Measurements from ENCODE around the gene KRTAP25-1. TPM values are rescaled to one million over a fixed set of nuclear protein-coding genes. Genes with fewer than 3 reads are reported as not detected.
A peak's percentile ranks its signal among the peaks of the same experiment; 100 is the strongest.

KRTAP25-1 gene, protein sequence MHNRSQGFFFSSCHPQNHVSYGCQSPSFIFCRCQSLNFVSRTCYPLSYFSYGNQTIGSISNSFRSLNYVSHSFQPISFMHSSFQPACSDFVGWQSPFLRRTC
- not detected for polyA plus RNA-seq (2013, experiment 1 of 2)
- not detected for polyA plus RNA-seq (2013, experiment 2 of 2)

DNA sequence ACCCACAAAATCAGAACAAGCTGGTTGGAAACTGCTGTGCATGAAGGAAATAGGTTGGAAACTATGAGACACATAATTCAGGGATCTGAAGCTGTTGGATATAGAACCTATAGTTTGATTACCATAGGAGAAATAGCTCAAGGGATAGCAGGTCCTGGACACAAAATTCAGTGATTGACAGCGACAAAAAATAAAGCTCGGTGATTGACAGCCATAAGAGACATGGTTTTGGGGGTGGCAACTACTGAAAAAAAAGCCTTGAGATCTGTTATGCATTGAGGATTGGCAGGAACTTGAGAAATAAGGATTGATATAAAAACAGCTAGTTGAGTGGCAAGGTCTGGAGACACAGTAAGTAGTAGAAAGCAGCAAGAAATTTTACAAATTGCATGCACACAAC lies at the start of gene KRTAP25-1:
Gene KRTAP25-1 (minus strand): TSS at position 300 of the 400 bp plus-strand sequence. CDS start 24 bp downstream, at position 276.
- Histone ChIP-seq H2BK120ac (ENCODE audit: low read depth, low read length) (no peak within 1 kb of the TSS), H3K79me2 (ENCODE audit: control insufficient read depth, insufficient read depth, low read length) (no peaks in the 10 kb centered on the region), H3K9ac (ENCODE audit: low read length) (no peak within 1 kb of the TSS), H3K18ac (ENCODE audit: low read length) (peak within 1 kb of the TSS; percentile 11), H3K27me3 (ENCODE audit: insufficient read depth, low read length, poor library complexity) (no peaks in the 10 kb centered on the region), H2BK5ac (ENCODE audit: low read length) (no peak within 1 kb of the TSS), H3K4me2 (ENCODE audit: low read length) (no peak within 1 kb of the TSS), H3K79me1 (ENCODE audit: low read length) (no peaks in the 10 kb centered on the region), H2BK15ac (replicated peaks; ENCODE audit: low read depth) (no peak within 1 kb of the TSS), H3K56ac (ENCODE audit: low read length) (no peak within 1 kb of the TSS), H3K4me1 (ENCODE audit: control insufficient read depth, low read depth, low read length) (no peaks in the 10 kb centered on the region), H4K5ac (ENCODE audit: low read length) (no peak within 1 kb of the TSS), H3K27ac (ENCODE audit: low read depth, low read length) (no peak within 1 kb of the TSS), H3K36me3 (ENCODE audit: control insufficient read depth, insufficient read depth, low read length) (no peaks in the 10 kb centered on the region), H3K23ac (ENCODE audit: low read length) (no peak within 1 kb of the TSS), H3K4me3 (ENCODE audit: low read length) (no peak within 1 kb of the TSS), H2AK5ac (ENCODE audit: low read length) (no peak within 1 kb of the TSS), H3K4ac (ENCODE audit: low read depth, low read length) (no peak within 1 kb of the TSS), H4K8ac (ENCODE audit: low read depth, low read length) (no peak within 1 kb of the TSS)
- DNase-seq: no peak
- no CpG with 5 or more reads among the region's 2 CpGs for WGBS (ENCODE audit: extremely low coverage, insufficient coverage, low lambda C conversion rate)

DNA sequence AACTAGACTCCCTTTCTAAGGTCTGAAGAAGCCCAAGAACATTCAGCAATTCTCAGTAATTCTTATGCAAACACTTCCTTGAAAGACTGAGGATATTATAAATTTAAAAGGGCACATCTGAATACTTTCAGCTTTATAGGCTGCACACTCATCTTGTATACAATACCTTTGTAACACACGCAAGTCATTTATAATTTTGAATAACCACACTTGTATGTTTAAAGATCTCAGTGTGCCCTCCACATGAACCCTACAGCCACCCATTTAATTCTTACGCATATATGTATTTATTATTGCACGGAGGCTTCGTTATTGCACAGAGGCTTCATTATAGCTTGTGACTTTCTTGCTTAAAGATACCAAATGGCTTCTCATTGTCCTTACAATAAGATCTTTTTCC lies 49.4 kb upstream of the KRTAP25-1 start:
- no peak overlapping the region for H3K18ac ChIP-seq (ENCODE audit: low read length)

DNA sequence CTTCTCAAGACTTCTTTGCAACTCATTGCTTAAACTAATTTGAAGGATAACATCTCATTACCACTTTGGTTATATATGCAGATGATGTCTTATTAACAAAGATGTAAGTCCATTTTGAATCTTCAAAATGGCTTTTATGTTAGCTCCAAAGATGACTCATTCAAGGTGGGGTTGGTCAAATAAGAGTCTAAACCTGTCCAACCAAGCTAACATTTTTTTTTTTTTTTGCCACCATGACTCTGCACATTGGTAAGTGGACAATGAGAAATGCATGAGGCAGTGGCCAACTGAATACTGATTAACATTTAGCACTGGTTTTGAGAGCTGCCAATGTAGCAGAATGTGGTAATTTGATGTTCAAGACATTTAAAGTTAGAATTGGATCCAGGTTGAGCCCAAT lies 48.5 kb upstream of the KRTAP25-1 start:
- Histone ChIP-seq H3K4me2 (ENCODE audit: low read length) (no peak overlapping the region), H3K27me3 (ENCODE audit: insufficient read depth, low read length, poor library complexity) (no peaks in the 10 kb centered on the region), H2AK5ac (ENCODE audit: low read length) (no peak overlapping the region), H3K36me3 (ENCODE audit: control insufficient read depth, insufficient read depth, low read length) (no peaks in the 10 kb centered on the region), H3K79me1 (ENCODE audit: low read length) (no peaks in the 10 kb centered on the region), H2BK15ac (replicated peaks; ENCODE audit: low read depth) (no peak overlapping the region), H2BK5ac (ENCODE audit: low read length) (no peak overlapping the region), H3K23ac (ENCODE audit: low read length) (no peak overlapping the region), H3K18ac (ENCODE audit: low read length) (no peak overlapping the region), H3K4me1 (ENCODE audit: control insufficient read depth, low read depth, low read length) (no peaks in the 10 kb centered on the region), H3K27ac (ENCODE audit: low read depth, low read length) (no peak overlapping the region), H3K56ac (ENCODE audit: low read length) (no peak overlapping the region), H4K8ac (ENCODE audit: low read depth, low read length) (no peak overlapping the region), H3K4ac (ENCODE audit: low read depth, low read length) (no peak overlapping the region), H3K9ac (ENCODE audit: low read length) (no peak overlapping the region), H3K4me3 (ENCODE audit: low read length) (no peak overlapping the region), H2BK120ac (ENCODE audit: low read depth, low read length) (no peak overlapping the region), H3K79me2 (ENCODE audit: control insufficient read depth, insufficient read depth, low read length) (no peaks in the 10 kb centered on the region), H4K5ac (ENCODE audit: low read length) (no peak overlapping the region)
- no peak for DNase-seq

More for the DNA sequence above, 49.4 kb upstream of the KRTAP25-1 start:
- Histone ChIP-seq H3K9ac (ENCODE audit: low read length) (no peak overlapping the region), H3K23ac (ENCODE audit: low read length) (no peak overlapping the region), H3K36me3 (ENCODE audit: control insufficient read depth, insufficient read depth, low read length) (no peaks in the 10 kb centered on the region), H3K79me1 (ENCODE audit: low read length) (no peaks in the 10 kb centered on the region), H2BK5ac (ENCODE audit: low read length) (no peak overlapping the region), H3K79me2 (ENCODE audit: control insufficient read depth, insufficient read depth, low read length) (no peaks in the 10 kb centered on the region), H3K56ac (ENCODE audit: low read length) (no peak overlapping the region), H4K8ac (ENCODE audit: low read depth, low read length) (no peak overlapping the region), H3K4me2 (ENCODE audit: low read length) (no peak overlapping the region), H3K4ac (ENCODE audit: low read depth, low read length) (no peak overlapping the region), H3K4me3 (ENCODE audit: low read length) (no peak overlapping the region), H3K4me1 (ENCODE audit: control insufficient read depth, low read depth, low read length) (no peaks in the 10 kb centered on the region), H2BK15ac (replicated peaks; ENCODE audit: low read depth) (no peak overlapping the region), H4K5ac (ENCODE audit: low read length) (no peak overlapping the region), H2AK5ac (ENCODE audit: low read length) (no peak overlapping the region), H3K27ac (ENCODE audit: low read depth, low read length) (no peak overlapping the region), H3K27me3 (ENCODE audit: insufficient read depth, low read length, poor library complexity) (no peaks in the 10 kb centered on the region), H2BK120ac (ENCODE audit: low read depth, low read length) (no peak overlapping the region)
- WGBS (ENCODE audit: extremely low coverage, insufficient coverage, low lambda C conversion rate): no CpG with 5 or more reads among the region's 4 CpGs
- DNase-seq: no peak

DNA sequence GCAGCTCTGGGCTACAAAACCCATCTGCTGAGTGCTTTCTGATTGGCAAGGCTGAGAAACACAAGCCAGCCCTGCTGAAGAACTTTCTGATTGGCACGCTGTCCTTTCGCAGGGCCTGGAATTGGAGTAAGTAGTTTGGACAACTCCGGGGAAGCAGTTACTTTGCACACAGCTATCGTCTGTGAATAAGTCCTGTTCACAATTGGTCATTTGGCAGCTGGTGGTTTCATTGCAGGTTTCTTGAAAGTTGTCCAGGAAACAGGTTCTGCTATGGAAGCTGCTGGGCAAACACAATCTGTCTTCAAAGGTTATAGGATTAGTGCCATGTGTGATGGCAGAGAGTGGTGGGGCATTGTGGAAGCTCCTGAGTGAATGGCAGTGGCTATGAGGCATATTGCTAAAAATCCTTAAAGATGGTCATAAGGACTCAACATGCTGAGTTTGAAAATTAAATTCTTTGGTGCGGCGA lies 48.0 kb upstream of the KRTAP25-1 start, which contains the start of gene KRTAP27-1:
Gene KRTAP27-1 (minus strand): TSS at position 419 of the 469 bp plus-strand sequence. CDS start 26 bp downstream, at position 393.
- Histone ChIP-seq H3K27me3 (ENCODE audit: insufficient read depth, low read length, poor library complexity) (no peaks in the 10 kb centered on the region), H2BK5ac (ENCODE audit: low read length) (no peak within 1 kb of the TSS), H3K9ac (ENCODE audit: low read length) (no peak within 1 kb of the TSS), H3K4me3 (ENCODE audit: low read length) (no peak within 1 kb of the TSS), H3K27ac (ENCODE audit: low read depth, low read length) (no peak within 1 kb of the TSS), H3K4ac (ENCODE audit: low read depth, low read length) (no peak within 1 kb of the TSS), H3K4me2 (ENCODE audit: low read length) (no peak within 1 kb of the TSS), H4K5ac (ENCODE audit: low read length) (no peak within 1 kb of the TSS), H3K18ac (ENCODE audit: low read length) (no peak within 1 kb of the TSS), H2BK120ac (ENCODE audit: low read depth, low read length) (no peak within 1 kb of the TSS), H3K4me1 (ENCODE audit: control insufficient read depth, low read depth, low read length) (no peaks in the 10 kb centered on the region), H3K79me1 (ENCODE audit: low read length) (no peaks in the 10 kb centered on the region), H3K36me3 (ENCODE audit: control insufficient read depth, insufficient read depth, low read length) (no peaks in the 10 kb centered on the region), H3K79me2 (ENCODE audit: control insufficient read depth, insufficient read depth, low read length) (no peaks in the 10 kb centered on the region), H3K23ac (ENCODE audit: low read length) (no peak within 1 kb of the TSS), H2AK5ac (ENCODE audit: low read length) (no peak within 1 kb of the TSS), H2BK15ac (replicated peaks; ENCODE audit: low read depth) (no peak within 1 kb of the TSS), H4K8ac (ENCODE audit: low read depth, low read length) (no peak within 1 kb of the TSS), H3K56ac (ENCODE audit: low read length) (no peak within 1 kb of the TSS)
- no CpG with 5 or more reads among the region's 6 CpGs for WGBS (ENCODE audit: extremely low coverage, insufficient coverage, low lambda C conversion rate)
- DNase-seq: no peak

DNA sequence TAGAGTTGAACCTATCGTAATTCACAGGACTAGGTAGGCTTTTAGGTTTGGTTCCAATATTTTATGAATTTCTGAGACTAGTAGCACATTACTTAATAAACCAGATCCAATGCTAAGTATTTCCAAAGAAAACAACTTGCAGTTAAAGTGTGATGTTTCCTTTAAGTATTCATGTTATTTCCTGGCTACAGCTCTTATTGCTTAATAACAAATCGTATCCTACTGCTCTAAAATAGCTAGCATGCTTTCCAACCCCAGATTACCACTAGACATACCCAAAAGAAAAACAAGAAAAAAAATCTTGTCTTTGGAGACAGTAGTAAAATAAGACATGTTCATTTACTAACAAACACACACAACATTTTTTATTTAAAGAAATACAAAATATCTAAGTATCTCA lies 47.3 kb upstream of the KRTAP25-1 start:
- Histone ChIP-seq H2AK5ac (ENCODE audit: low read length) (no peak overlapping the region), H3K4me2 (ENCODE audit: low read length) (no peak overlapping the region), H3K79me1 (ENCODE audit: low read length) (no peaks in the 10 kb centered on the region), H3K27me3 (ENCODE audit: insufficient read depth, low read length, poor library complexity) (no peaks in the 10 kb centered on the region), H3K4me1 (ENCODE audit: control insufficient read depth, low read depth, low read length) (no peaks in the 10 kb centered on the region), H3K27ac (ENCODE audit: low read depth, low read length) (no peak overlapping the region), H3K4me3 (ENCODE audit: low read length) (no peak overlapping the region), H4K5ac (ENCODE audit: low read length) (no peak overlapping the region), H2BK15ac (replicated peaks; ENCODE audit: low read depth) (no peak overlapping the region), H3K56ac (ENCODE audit: low read length) (no peak overlapping the region), H3K4ac (ENCODE audit: low read depth, low read length) (no peak overlapping the region), H3K23ac (ENCODE audit: low read length) (no peak overlapping the region), H4K8ac (ENCODE audit: low read depth, low read length) (no peak overlapping the region), H3K79me2 (ENCODE audit: control insufficient read depth, insufficient read depth, low read length) (no peaks in the 10 kb centered on the region), H3K18ac (ENCODE audit: low read length) (no peak overlapping the region), H3K9ac (ENCODE audit: low read length) (no peak overlapping the region), H2BK5ac (ENCODE audit: low read length) (no peak overlapping the region), H3K36me3 (ENCODE audit: control insufficient read depth, insufficient read depth, low read length) (no peaks in the 10 kb centered on the region), H2BK120ac (ENCODE audit: low read depth, low read length) (no peak overlapping the region)
- DNase-seq: no peak
- WGBS (ENCODE audit: extremely low coverage, insufficient coverage, low lambda C conversion rate): no CpG with 5 or more reads among the region's 2 CpGs

DNA sequence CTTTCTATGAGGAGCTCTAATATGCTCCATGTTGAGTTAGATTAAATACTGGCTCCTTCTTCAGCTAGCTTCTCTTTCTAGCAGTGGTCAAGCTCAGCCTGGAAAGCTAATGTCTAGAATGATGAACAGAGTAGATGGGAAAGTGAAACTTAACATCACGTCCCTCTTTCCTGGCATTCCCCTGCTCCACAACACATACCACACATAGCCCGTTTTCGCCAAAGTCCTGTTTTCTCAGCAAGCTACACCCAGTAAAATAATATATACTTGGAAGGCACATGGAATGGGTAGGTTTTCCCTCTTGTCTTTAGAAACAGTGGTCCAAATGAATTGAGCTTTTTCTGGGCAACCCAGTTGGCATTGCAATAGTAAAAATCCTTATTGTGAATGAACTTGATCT lies 44.4 kb upstream of the KRTAP25-1 start:
- no CpG with 5 or more reads among the region's 3 CpGs for WGBS (ENCODE audit: extremely low coverage, insufficient coverage, low lambda C conversion rate)
- H3K56ac ChIP-seq (ENCODE audit: low read length): no peak overlapping the region
- H3K79me1 ChIP-seq (ENCODE audit: low read length): no peaks in the 10 kb centered on the region
- no peaks in the 10 kb centered on the region for H3K27me3 ChIP-seq (ENCODE audit: insufficient read depth, low read length, poor library complexity)
- DNase-seq: no peak
- H2BK5ac ChIP-seq (ENCODE audit: low read length): no peak overlapping the region
- no peak overlapping the region for H3K23ac ChIP-seq (ENCODE audit: low read length)
- H2AK5ac ChIP-seq (ENCODE audit: low read length): no peak overlapping the region
- H3K9ac ChIP-seq (ENCODE audit: low read length): no peak overlapping the region
- H3K4me2 ChIP-seq (ENCODE audit: low read length): no peak overlapping the region
- H3K4ac ChIP-seq (ENCODE audit: low read depth, low read length): no peak overlapping the region
- no peak overlapping the region for H2BK120ac ChIP-seq (ENCODE audit: low read depth, low read length)
- H3K4me3 ChIP-seq (ENCODE audit: low read length): no peak overlapping the region
- no peak overlapping the region for H3K27ac ChIP-seq (ENCODE audit: low read depth, low read length)
- H4K8ac ChIP-seq (ENCODE audit: low read depth, low read length): no peak overlapping the region
- H3K79me2 ChIP-seq (ENCODE audit: control insufficient read depth, insufficient read depth, low read length): no peaks in the 10 kb centered on the region
- H4K5ac ChIP-seq (ENCODE audit: low read length): no peak overlapping the region
- no peak overlapping the region for H2BK15ac ChIP-seq (replicated peaks; ENCODE audit: low read depth)
- H3K18ac ChIP-seq (ENCODE audit: low read length): no peak overlapping the region
- no peaks in the 10 kb centered on the region for H3K4me1 ChIP-seq (ENCODE audit: control insufficient read depth, low read depth, low read length)
- no peaks in the 10 kb centered on the region for H3K36me3 ChIP-seq (ENCODE audit: control insufficient read depth, insufficient read depth, low read length)
